ENCODE results near the gene KDM7A. TPM values are rescaled to one million over a fixed set of nuclear protein-coding genes. Genes with fewer than 3 reads are reported as not detected.

KDM7A gene
- total RNA-seq, 1 experiment from 2014 or later, result 6.6 TPM

GRCh38 chr7:140192176-140192575 is 15.4 kb upstream of the KDM7A start:
- Histone ChIP-seq H3K9ac (ENCODE audit: extremely low read depth, insufficient read length, low read length) (no peak overlapping the region), H3K14ac (ENCODE audit: insufficient read depth, low read length) (no peak overlapping the region), H4K20me1 (ENCODE audit: control insufficient read depth, insufficient read depth, insufficient read length) (no peaks in the 10 kb centered on the region), H3K79me2 (ENCODE audit: insufficient read depth, low read length) (no peaks in the 10 kb centered on the region), H2BK20ac (ENCODE audit: low read depth, low read length, poor library complexity, severe bottlenecking) (no peak overlapping the region), H2AK5ac (ENCODE audit: insufficient read length, low read length) (no peak overlapping the region), H3K79me1 (ENCODE audit: insufficient read depth, low read depth, low read length, poor library complexity, severe bottlenecking) (no peaks in the 10 kb centered on the region), H3K4me1 (ENCODE audit: insufficient read depth, low read length) (no peaks in the 10 kb centered on the region), H3K56ac (ENCODE audit: insufficient read length, low read depth, low read length) (no peak overlapping the region), H4K91ac (ENCODE audit: insufficient read length, low read depth, low read length) (no peak overlapping the region), H3K4me2 (ENCODE audit: insufficient read depth, insufficient read length, low read length) (no peak overlapping the region), H3K23me2 (ENCODE audit: insufficient read length, low read depth, low read length, poor library complexity, severe bottlenecking) (no peaks in the 10 kb centered on the region), H2BK12ac (ENCODE audit: insufficient read length, low read depth, low read length) (no peak overlapping the region), H2AFZ (ENCODE audit: low read length) (no peak overlapping the region), H3K4ac (ENCODE audit: low read depth, low read length) (no peak overlapping the region), H4K8ac (replicated peaks; ENCODE audit: insufficient read length, low read depth, low read length) (no peak overlapping the region), H3K23ac (ENCODE audit: insufficient read length, low read depth, low read length) (no peak overlapping the region), H3K9me3 (ENCODE audit: control insufficient read depth, low read depth, low read length) (no peaks in the 10 kb centered on the region), H4K5ac (ENCODE audit: insufficient read length, low read depth, low read length) (no peak overlapping the region), H3K18ac (ENCODE audit: insufficient read length, low read depth, low read length) (no peak overlapping the region), H2BK15ac (ENCODE audit: low read depth, low read length) (no peak overlapping the region), H3T11ph (ENCODE audit: low read length) (no peak overlapping the region), H2BK5ac (ENCODE audit: insufficient read length, low read length) (no peak overlapping the region), H3K27ac (ENCODE audit: insufficient read length, low read depth, low read length) (no peak overlapping the region), H2BK120ac (ENCODE audit: low read depth, low read length, poor library complexity, severe bottlenecking) (no peak overlapping the region), H3K27me3 (ENCODE audit: insufficient read depth, low read length) (no peaks in the 10 kb centered on the region)
- no peak for DNase-seq
- peaks cover 7 to 15% of the 10 kb centered on the region in 2 experiments for H3K4me1 Mint-ChIP-seq
- H3K36me3 Mint-ChIP-seq (ENCODE audit: insufficient read depth in 1 of 3, low read depth in 3 of 3), result peaks cover 0 to 10% (median 0%) of the 10 kb centered on the region in 3 experiments; a peak in 2 of 7 replicates
- WGBS (ENCODE audit: extremely low coverage, insufficient read length, low lambda C conversion rate), result no CpG with 5 or more reads among the region's 3 CpGs
- H3K9me3 Mint-ChIP-seq, result peaks cover 0 to 7% of the 10 kb centered on the region in 2 experiments; a peak in 2 of 5 replicates
- TF ChIP-seq CTCF (conservative IDR thresholded peaks at IDR 0.05), result no peak
- no peak overlapping the region for H3K4me3 Mint-ChIP-seq
- no peak overlapping the region for H3K27ac Mint-ChIP-seq
- peaks cover 13% of the 10 kb centered on the region for H3K27me3 Mint-ChIP-seq (ENCODE audit: low read depth)

All from H9 (cell line).